ENCODE results near the gene TCEAL5. TPM values are rescaled to one million over a fixed set of nuclear protein-coding genes. Genes with fewer than 3 reads are reported as not detected.
A peak's percentile ranks its signal among the peaks of the same experiment; 100 is the strongest.
"Not testable (repeated sequence)": the region's sequence is repeated elsewhere in the genome, so short reads cannot be mapped to it uniquely, and the experiment has no call there.

Gene TCEAL5
- total RNA-seq, 1 donor from 2014 or later, result 3.0 TPM

- H3K27ac Mint-ChIP-seq (ENCODE audit: unreplicated experiment), result no peak overlapping the region
Observed at GRCh38 chrX:103250977-103251376, 25.6 kb downstream of the TCEAL5 start.

GRCh38 chrX:103249805-103250204 lies 26.7 kb downstream of the TCEAL5 start:
- H3K4me3 Mint-ChIP-seq (ENCODE audit: unreplicated experiment), result no peak overlapping the region
- peaks cover 9% of the 10 kb centered on the region for H3K4me1 Mint-ChIP-seq (ENCODE audit: unreplicated experiment)
- peak overlapping the region; percentile 24 for H3K27ac Mint-ChIP-seq (ENCODE audit: unreplicated experiment)
- no peaks in the 10 kb centered on the region for H3K27me3 Mint-ChIP-seq (ENCODE audit: unreplicated experiment)
- no peaks in the 10 kb centered on the region for H3K9me3 Mint-ChIP-seq (ENCODE audit: unreplicated experiment)
- H3K36me3 Mint-ChIP-seq (ENCODE audit: low read depth, unreplicated experiment), result peaks cover 5% of the 10 kb centered on the region
- no peak for TF ChIP-seq CTCF (IDR thresholded peaks at IDR 0.05; ENCODE audit: unreplicated experiment)
- DNase-seq (ENCODE audit: low spot score), result no peak

More at GRCh38 chrX:103250977-103251376, 25.6 kb downstream of the TCEAL5 start:
- no peak for TF ChIP-seq CTCF (IDR thresholded peaks at IDR 0.05; ENCODE audit: unreplicated experiment)
- Mint-ChIP-seq H3K36me3 (ENCODE audit: low read depth, unreplicated experiment) (peaks cover 5% of the 10 kb centered on the region), H3K4me3 (ENCODE audit: unreplicated experiment) (no peak overlapping the region), H3K4me1 (ENCODE audit: unreplicated experiment) (peaks cover 15% of the 10 kb centered on the region), H3K9me3 (ENCODE audit: unreplicated experiment) (no peaks in the 10 kb centered on the region), H3K27me3 (ENCODE audit: unreplicated experiment) (peaks cover 3% of the 10 kb centered on the region)
- DNase-seq (ENCODE audit: low spot score), result no peak

GRCh38 chrX:103248553-103248952 lies 28.0 kb downstream of the TCEAL5 start:
- TF ChIP-seq CTCF (IDR thresholded peaks at IDR 0.05; ENCODE audit: unreplicated experiment), result peak; percentile 36
- DNase-seq (ENCODE audit: low spot score), result no peak
- peaks cover under 1% of the 10 kb centered on the region for H3K4me1 Mint-ChIP-seq (ENCODE audit: unreplicated experiment)
- H3K27me3 Mint-ChIP-seq (ENCODE audit: unreplicated experiment), result no peaks in the 10 kb centered on the region
- H3K36me3 Mint-ChIP-seq (ENCODE audit: low read depth, unreplicated experiment), result peaks cover 3% of the 10 kb centered on the region
- H3K27ac Mint-ChIP-seq (ENCODE audit: unreplicated experiment), result no peak overlapping the region
- H3K4me3 Mint-ChIP-seq (ENCODE audit: unreplicated experiment), result no peak overlapping the region
- H3K9me3 Mint-ChIP-seq (ENCODE audit: unreplicated experiment), result no peaks in the 10 kb centered on the region

- no peak for DNase-seq (ENCODE audit: low spot score)
- peaks cover 3% of the 10 kb centered on the region for H3K4me1 Mint-ChIP-seq (ENCODE audit: unreplicated experiment)
- H3K4me3 Mint-ChIP-seq (ENCODE audit: unreplicated experiment), result no peak overlapping the region
- H3K27me3 Mint-ChIP-seq (ENCODE audit: unreplicated experiment), result peaks cover 6% of the 10 kb centered on the region
- no peak overlapping the region for H3K27ac Mint-ChIP-seq (ENCODE audit: unreplicated experiment)
- H3K36me3 Mint-ChIP-seq (ENCODE audit: low read depth, unreplicated experiment), result no peaks in the 10 kb centered on the region
- no peak for TF ChIP-seq CTCF (IDR thresholded peaks at IDR 0.05; ENCODE audit: unreplicated experiment)
- no peaks in the 10 kb centered on the region for H3K9me3 Mint-ChIP-seq (ENCODE audit: unreplicated experiment)
Observed at GRCh38 chrX:103240155-103240554, 36.4 kb downstream of the TCEAL5 start.

GRCh38 chrX:103236296-103236695 lies 40.3 kb downstream of the TCEAL5 start:
- DNase-seq (ENCODE audit: low spot score), result no peak
- Mint-ChIP-seq H3K4me1 (ENCODE audit: unreplicated experiment) (peaks cover 7% of the 10 kb centered on the region), H3K27me3 (ENCODE audit: unreplicated experiment) (no peaks in the 10 kb centered on the region), H3K9me3 (ENCODE audit: unreplicated experiment) (no peaks in the 10 kb centered on the region), H3K4me3 (ENCODE audit: unreplicated experiment) (no peak overlapping the region), H3K36me3 (ENCODE audit: low read depth, unreplicated experiment) (no peaks in the 10 kb centered on the region), H3K27ac (ENCODE audit: unreplicated experiment) (peak overlapping the region; percentile 52)
- no peak for TF ChIP-seq CTCF (IDR thresholded peaks at IDR 0.05; ENCODE audit: unreplicated experiment)

- not testable (repeated sequence) for H3K27ac Mint-ChIP-seq (ENCODE audit: unreplicated experiment); DNase-seq (ENCODE audit: low spot score); H3K4me3 Mint-ChIP-seq (ENCODE audit: unreplicated experiment); H3K27me3 Mint-ChIP-seq (ENCODE audit: unreplicated experiment); H3K9me3 Mint-ChIP-seq (ENCODE audit: unreplicated experiment); H3K36me3 Mint-ChIP-seq (ENCODE audit: low read depth, unreplicated experiment); H3K4me1 Mint-ChIP-seq (ENCODE audit: unreplicated experiment)
Observed at GRCh38 chrX:103235608-103236007, 40.9 kb downstream of the TCEAL5 start.

Data from endothelial cell (in vitro differentiated cells).